Activated T-helper 9 cell treated with anti-CD3 and anti-CD28 coated beads, Interleukin-2, amount 50 U/mL, for 16 hours (primary cell): ENCODE results near the gene PBX4.

Experiments used
- DNase-seq: peaks from one replicate; pipeline ENCODE4 v3.0.0-alpha.2; 2020; ENCODE audit warnings: low read depth

PBX4 gene

DNA sequence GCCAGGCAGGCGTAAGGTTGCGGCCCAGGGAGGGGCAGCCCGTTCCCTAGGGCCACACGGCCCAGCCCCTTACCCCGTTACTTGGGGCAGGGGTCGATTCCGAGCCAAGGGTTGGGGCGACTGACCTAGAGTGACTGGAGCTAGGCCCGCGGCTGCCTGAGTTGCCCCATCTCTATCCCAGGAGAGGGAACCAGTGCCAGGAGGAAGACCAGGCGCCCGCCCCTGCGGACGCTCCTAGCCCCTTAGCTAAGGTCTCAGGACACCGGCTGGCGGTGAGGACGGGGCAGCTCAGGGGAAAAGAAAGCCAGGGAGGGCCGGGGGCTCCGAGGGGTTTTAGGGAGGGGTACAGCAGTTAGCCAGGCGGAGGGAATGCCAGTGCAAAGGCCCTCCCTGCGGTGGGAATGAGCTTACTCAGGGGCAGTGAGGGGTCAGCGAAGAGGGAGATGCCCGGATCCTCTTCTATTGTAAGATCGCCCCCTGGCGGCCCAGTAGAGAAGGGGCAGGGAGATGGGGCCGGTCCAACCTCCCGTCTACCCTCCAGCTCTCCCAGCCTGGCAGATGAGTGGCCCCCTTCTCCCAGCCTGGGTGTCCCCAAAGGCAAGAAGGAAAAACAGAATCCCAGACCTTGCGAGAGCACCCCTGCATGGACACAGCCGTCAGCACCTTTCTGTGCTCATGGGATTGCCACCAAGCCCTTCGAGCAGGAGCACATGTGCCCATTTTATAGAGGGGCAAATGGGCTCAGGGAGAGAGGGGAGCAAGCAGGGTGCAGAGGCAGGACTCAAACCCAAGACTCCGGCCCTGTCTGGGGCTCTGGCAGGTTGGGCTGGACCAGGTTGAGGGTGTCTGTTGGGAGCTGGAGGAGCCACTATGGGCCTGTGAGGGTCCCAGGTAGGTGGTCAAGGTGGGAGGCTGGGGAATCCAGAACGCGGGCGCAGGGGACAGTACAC is 64.1 kb downstream of the PBX4 start:
- peak; percentile 47 for DNase-seq

DNA sequence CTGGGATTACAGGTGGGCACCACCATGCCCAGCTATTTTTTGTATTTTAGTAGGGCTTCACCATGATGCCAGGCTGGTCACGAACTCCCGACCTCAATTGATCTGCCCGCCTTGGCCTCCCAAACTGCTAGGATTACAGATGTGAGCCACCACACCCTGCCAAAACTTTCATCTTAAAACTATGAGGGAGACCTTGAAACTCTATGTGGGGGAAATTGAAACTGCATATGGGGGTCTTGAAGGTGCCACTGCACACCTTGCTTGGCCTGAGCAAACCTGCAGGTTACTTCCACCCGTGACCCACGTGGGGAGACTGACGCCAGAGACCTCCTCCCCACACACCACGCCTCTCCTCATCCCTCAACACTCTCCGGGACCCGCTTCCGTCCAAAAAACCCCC is 64.8 kb downstream of the PBX4 start:
- DNase-seq: no peak

DNA sequence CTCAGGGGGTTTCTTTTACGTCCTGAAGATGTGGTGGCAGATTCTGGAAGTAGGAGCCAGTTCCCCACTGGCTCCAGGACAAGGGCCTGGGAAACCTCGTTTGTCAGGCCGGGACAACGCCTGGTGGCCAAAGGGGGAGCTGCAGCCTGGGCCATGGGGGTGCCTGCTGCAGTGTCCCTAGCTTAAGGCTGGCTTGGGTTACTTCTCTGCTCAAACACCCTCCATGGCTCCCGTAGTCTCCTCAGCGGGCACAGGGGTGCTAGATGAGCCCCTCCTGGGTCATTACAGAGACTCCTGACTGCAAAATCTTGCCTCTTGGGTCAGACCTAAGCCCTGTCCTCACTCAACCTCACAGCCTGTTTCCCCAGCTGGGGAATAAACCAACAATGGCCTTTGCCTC is 65.7 kb downstream of the PBX4 start:
- DNase-seq: no peak

DNA sequence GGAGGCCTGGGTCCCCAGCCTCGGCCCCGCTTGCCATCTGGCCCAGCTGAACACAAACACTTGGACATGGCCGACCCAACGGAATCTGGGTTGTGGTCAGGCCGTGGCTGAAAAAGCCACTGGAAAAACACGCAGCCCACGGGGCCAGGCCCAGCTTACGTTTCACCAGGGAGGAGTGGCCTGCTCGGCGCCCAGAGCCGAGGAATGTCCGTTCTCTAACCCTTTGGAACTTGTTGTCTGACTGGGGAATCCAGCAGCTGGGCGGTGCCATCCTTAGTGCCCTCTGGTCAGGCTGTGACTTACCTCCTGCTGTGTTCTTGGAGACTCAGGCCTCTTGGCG is 66.7 kb downstream of the PBX4 start:
- no peak for DNase-seq

DNA sequence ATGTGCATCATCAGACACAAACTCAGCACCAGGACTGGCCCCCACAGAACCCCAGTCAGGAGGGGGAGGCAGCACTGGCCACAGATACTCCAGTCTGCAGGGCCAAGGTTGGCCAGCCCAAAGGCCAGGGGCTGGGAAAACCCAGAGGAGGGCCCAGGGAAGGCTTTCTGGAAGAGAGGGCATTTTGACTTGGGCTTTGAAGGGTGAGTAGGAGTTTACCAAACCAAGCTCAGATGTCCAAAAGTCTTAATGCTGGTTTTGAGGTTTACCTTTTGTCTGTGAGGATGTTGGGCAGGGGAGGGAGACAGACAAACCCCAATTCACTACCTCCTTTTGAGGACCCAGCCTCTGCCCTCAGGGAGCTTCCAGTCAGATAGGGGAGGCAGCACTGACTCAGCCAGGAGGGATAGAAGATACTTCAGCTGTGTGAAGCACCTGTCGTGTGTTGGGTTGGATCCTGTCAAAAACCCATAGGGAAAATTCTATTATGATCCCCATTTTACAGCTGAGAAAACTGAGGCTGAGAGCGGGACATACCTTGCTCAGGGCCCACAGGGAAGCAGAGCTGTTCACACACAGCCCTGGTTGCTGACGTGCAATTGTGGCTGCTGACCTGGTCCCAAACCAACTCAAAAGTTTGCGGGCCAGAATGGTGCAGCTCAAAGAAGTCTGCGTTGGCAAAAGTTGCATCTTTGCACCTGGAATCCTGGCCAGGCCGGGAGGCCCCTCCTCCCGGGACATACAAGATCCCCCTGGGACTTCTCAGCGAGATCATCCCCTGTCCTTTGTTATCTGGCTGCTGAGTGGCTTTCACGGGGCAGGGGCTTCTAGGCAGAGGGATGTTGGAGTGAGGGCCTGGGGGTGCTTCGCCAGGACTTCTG is 67.3 kb downstream of the PBX4 start:
- no peak for DNase-seq

DNA sequence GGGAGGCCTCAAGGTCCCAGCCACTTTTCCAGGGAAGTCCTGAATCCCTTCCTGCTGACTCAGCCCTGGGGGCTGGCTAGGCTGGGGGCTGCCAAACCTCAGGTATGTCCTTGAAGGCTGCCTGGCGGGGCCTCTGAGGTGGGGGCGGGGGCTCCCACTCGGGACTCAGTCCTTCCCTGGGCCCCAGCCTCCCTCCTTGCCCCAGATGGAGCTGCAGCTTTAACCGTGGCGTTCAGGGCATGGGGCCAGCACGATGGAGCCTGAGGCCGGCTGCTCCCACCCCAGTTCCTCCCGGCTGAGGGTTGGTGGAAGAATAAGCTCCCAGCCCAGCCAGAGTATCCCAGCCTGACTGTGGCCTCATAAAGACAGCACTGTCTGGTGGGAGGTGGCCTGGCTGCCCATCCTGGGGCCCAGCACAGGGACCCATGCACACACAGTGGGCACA is 68.0 kb downstream of the PBX4 start:
- DNase-seq: no peak

DNA sequence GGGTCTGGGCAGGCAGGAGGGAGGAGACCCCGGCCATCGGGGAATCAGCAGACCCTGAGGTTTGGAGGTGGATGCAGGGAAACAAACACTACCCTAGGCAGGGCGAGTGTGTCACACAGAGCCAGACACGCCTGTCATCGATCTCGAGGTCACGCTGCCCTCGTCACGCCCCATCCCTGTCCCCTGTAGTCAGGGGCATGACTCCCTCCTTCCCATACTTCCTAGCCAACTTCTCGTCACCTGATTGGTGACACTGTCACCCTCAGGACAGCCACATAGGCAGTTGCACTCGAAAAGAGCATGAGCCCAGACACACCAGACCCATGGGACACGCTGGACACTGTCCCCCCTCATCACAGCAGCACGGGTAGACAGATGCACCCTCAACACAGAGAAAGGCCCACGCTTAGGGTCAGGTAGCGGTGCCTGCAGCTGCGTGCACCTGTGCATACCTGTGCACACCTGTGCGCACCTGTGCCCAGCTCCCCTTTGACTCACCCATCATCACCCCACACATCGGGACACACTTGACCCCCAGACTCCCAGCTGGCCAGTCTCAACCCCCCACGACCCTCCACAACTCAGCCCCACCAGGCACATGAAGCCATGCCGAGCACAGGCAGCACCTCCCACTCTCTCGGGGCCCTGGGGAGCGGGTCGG is 68.6 kb downstream of the PBX4 start:
- DNase-seq: no peak

DNA sequence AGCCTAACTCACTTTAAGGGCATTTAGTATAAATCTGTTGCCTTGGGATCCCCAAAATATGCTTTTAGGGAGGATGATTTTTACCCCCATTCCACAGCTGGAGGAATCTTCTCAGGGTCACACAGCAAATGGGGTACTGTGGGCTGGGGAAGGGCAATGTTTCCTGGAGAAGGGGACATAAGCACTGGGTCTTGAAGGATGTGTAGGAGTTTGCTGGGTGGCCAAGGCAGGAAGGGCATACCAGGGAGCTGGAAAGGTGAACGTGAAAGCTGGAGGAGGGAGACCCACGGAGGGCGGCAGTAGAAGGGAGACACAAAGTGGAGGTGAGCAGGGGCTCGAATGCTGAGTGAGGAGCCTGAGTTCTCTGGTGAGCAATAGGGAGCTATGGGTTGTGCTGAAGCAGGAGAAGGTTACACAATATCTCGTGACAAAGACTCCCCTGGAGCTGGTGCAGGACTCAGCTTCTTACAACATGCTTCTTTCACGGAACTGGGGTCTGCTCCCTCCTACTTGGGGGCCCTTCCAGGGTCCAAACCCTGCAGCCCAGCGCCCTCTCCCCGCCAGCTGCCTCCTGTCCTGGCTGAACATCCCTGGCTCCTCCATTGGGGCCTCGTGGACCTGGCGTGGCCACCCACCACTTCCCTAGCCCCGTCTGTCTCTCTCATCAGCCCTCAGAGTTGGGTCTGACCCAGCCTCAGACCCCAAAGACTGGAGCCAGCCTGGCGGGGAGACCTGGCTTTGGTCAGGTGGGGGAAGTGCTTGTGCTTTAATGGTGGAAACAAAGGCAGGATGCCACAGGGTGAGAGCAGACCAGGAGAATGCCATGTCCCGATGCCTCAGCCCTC is 69.3 kb downstream of the PBX4 start:
- no peak for DNase-seq

DNA sequence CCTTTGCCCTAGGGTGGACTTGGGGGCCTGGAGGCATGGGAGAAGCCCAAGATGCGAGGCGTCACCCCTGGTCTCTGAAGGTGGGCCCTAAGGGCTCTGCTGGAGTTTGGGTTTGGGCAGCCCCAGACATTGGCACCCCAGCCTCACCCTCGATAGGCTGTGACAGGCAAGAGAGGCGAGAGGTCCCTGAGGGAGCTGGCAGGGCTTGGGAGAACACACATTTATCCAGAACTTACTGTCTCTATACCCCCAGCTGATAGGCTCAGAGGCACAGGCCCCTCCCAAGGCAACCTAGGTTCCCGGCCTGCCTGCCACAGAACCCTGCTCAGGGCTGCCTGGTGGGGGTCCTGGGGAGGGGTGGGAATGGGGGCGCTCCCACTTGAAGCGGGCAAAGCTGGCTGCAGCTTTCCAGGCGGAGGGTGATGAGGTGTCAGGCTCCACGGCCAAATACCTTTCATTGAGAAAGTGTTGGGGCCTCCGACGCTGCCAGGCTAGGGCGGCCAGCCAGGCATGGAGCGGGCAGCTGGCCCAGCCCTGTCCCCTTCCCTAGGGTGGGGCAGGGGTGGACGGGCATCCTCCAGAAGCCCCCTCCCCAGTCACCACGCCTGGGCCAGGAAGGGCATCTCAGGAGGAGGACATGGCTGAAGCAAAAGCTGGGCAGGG is 70.7 kb downstream of the PBX4 start:
- DNase-seq: no peak

DNA sequence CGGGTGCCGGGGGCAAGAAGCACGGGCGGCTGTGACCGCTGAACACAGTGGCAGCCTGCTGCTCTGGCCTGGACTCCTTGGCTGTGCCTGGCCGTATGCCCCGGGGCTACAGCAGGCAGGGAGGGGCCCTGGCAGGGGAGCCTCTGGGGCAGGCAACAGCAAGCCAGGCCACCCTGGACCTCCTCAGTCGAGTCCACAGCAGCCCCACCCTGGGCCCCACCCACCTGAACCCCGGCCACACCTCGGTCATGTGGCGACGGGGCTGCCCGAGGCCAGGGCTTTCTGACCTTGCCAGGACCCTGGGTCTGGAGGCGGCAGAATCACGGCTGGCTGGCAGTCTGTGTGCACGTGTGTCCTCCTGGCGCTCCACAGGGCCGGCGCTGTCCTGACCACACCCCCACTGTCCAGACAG is 71.7 kb downstream of the PBX4 start:
- DNase-seq: no peak

DNA sequence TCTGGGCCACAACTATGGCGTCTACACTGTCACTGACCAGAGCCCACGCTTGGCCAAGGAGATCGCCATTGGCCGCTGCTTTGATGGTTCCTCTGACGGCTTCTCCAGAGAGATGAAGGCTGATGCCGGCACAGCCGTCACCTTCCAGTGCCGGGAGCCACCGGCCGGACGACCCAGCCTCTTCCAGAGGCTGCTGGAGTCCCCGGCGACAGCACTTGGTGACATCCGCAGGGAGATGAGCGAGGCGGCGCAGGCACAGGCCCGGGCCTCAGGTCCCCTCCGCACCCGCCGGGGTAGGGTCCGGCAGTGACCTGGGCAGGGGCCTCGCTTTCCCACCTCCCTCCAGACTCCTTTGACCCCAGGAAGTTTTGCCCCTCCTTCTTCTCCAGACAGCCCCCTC is 72.8 kb downstream of the PBX4 start:
- no peak for DNase-seq

DNA sequence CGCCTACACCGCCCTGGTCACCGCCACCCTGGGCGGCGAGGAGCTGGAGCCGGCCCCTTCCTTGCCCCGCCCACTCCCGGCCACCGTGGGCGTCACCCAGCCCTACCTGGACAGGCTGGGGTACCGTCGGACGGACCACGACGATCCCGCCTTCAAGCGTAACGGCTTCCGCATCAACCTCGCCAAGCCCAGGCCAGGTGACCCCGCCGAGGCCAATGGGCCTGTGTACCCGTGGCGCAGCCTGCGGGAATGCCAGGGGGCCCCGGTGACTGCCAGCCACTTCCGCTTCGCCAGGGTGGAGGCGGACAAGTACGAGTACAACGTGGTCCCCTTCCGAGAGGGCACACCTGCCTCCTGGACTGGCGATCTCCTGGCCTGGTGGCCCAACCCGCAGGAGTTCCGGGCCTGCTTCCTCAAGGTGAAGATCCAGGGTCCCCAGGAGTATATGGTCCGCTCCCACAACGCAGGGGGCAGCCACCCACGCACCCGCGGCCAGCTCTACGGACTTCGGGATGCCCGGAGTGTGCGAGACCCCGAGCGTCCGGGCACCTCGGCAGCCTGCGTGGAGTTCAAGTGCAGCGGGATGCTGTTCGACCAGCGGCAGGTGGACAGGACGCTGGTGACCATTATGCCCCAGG is 73.4 kb downstream of the PBX4 start:
- DNase-seq: no peak

DNA sequence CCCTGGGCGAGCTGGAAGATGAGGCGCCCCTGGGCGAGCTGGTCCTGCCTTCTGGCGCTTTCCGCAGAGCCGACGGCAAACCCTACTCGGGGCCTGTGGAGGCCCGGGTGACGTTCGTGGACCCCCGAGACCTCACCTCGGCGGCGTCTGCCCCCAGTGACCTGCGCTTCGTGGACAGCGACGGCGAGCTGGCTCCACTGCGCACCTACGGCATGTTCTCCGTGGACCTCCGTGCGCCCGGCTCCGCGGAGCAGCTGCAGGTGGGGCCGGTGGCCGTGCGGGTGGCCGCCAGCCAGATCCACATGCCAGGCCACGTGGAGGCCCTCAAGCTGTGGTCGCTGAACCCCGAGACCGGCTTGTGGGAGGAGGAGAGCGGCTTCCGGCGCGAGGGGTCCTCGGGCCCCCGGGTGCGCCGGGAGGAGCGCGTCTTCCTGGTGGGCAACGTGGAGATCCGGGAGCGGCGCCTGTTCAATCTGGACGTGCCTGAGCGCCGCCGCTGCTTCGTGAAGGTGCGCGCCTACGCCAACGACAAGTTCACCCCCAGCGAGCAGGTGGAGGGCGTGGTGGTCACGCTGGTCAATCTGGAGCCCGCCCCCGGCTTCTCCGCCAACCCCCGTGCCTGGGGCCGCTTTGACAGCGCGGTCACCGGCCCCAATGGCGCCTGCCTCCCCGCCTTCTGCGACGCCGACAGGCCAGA is 74.1 kb downstream of the PBX4 start:
- DNase-seq: no peak

DNA sequence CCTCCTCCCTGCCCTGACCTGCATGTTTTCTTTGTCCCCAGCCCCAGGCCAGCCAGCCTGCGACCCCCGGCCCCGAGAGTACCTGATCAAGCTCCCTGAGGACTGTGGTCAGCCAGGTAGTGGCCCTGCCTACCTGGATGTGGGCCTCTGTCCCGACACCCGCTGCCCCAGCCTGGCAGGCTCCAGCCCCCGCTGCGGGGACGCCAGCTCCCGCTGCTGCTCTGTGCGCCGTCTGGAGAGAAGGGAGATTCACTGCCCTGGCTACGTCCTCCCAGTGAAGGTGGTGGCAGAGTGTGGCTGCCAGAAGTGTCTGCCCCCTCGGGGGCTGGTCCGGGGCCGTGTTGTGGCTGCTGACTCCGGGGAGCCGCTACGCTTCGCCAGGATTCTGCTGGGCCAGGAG is 74.8 kb downstream of the PBX4 start:
- DNase-seq: no peak

DNA sequence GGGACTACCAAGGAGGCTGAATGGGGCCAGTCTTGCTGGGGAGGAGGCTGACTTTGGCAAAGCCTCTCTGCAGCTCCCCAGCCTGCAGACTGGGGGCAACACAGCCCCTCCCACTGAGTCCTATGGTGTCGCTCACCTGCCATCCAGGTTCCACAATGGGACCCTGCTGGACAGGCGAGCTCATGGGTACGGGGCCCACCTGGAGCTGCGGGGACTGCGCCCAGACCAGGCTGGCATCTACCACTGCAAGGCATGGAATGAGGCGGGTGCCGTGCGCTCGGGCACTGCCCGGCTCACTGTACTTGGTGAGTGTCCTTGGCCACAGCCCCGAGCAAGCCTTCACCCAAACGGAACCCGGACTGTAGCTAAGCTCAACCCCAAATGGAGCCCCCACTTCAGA is 75.4 kb downstream of the PBX4 start:
- no peak for DNase-seq

DNA sequence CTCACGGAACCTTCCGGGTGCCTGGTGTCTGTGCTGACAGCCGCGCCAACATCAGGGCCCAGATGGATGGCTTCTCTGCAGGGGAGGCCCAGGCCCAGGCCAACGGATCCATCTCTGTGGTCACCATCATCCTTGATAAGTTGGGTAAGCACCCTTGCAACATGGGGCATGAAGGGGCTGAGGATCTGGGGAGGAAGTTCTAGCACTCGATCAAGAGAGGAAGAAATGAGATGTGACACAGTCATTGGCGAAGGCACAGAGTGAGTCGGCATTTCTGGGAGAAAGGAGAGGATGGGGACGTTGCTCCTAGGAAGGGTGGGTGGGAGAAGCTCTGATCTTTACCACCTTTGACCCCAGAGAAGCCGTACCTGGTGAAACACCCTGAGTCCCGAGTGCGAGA is 76.0 kb downstream of the PBX4 start:
- no peak for DNase-seq

DNA sequence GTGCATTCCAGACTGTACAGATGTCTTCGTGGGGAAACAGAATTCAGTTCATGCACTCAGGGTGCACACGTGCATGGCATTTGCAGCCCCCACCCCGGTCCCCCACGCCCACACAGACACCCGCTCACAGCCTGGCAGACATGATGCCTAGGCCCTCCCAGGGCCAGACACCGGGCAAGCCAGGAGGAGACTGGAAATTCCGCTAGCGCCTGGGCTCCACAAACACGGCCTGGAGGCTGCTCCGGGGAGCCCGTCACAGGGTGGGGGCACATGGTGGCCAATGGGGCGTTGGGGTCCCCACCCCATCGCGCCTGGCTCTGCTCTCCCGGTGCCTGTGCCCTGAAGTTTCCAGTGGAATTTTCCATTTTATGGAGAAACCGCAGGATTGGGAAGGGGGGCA is 76.9 kb downstream of the PBX4 start:
- no peak for DNase-seq

DNA sequence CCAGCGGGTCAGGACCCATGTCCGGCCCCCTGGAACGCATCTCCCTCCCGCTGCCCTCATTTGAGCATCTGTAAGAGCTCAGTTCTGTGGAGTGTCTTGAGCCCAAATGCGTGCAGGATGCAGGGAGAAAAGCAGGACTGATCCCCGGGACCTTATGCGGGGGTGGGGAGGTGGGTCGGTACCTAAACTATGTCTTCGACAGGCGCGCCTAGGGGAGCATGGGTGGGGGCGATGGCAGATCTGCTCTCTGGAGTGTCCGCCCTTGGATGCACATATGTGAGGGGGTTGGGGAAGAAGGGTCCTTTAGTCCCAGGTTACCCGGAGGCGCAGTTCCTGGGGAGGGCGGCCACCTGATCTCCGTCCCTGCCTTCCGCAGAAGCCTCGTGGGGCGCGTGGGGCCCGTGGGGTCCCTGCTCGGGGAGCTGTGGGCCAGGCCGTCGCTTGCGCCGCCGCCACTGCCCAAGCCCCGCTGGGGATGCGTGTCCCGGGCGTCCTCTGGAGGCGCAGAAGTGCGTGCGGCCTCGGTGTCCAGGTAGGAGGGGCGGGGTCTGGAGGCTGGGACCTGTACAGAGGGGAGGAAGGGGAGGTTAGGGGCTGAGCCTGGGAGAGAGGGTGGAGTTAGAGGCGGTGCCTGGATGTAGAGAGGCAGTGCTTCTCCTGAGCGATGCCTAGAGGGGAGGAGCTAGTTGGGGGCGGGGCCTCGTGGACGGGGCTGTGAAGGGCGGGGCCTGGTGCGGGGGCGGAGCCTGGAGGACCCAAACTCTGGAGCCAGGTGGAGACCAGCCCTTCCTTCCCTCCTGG is 77.6 kb downstream of the PBX4 start:
- peak; percentile 64 for DNase-seq

DNA sequence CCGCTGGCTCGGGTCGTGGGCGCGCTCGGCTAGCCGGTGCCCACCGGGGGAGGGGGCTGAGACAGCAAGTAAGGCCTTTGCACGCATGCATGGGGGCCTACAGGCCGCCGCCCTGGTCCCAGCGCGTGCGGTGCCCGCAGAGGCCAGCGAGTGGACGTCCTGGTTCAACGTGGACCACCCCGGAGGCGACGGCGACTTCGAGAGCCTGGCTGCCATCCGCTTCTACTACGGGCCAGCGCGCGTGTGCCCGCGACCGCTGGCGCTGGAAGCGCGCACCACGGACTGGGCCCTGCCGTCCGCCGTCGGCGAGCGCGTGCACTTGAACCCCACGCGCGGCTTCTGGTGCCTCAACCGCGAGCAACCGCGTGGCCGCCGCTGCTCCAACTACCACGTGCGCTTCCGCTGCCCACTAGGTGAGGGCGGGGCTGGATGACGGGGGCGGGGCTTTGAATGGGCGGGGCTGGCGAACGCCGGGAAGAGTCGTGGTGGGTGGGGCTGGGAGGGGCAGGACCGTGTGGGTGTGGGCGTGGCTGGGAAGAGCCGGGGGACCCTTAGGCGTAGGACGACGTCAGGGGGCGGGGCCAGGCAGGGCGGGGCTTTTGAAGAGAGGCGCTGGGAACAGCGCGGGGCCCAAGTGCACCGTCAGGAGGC is 78.3 kb downstream of the PBX4 start:
- peak; percentile 53 for DNase-seq
